AG04449 (cell line): Measurements from ENCODE around the gene CHSY3.

Experiments
- CTCF ChIA-PET: fragments of 350-600 bp; formaldehyde crosslinking; extraction: SDS; loops from one replicate; lab custom pipeline; 2021; ENCODE audit warnings: antibody characterized with exemption; lab: Yijun Ruan, JAX
- POLR2A ChIA-PET: fragments of 400-600, 350-600 bp; formaldehyde crosslinking; extraction: SDS; loops from one replicate; lab custom pipeline; 2020; ENCODE audit warnings: antibody characterized with exemption, inconsistent platforms; lab: Yijun Ruan, JAX
- DNase-seq: peaks from one replicate; pipeline ENCODE4 v3.0.0-alpha.2; 2010; ENCODE audit warnings: low read depth, low spot score
- H3K4me3 ChIP-seq: 2 replicates; pipeline ENCODE4 v1.5.1; 2011; ENCODE audit warnings: low read depth, mild to moderate bottlenecking, control low read depth, low read length
- CTCF ChIP-seq: IDR thresholded peaks from one replicate; pipeline ENCODE4 v1.5.1; 2011; ENCODE audit warnings: mild to moderate bottlenecking, moderate library complexity, low read length, control low read depth, inconsistent platforms; ENCODE audit not compliant: insufficient read depth; ENCODE audit errors: missing control alignments

The CHSY3 gene

DNA sequence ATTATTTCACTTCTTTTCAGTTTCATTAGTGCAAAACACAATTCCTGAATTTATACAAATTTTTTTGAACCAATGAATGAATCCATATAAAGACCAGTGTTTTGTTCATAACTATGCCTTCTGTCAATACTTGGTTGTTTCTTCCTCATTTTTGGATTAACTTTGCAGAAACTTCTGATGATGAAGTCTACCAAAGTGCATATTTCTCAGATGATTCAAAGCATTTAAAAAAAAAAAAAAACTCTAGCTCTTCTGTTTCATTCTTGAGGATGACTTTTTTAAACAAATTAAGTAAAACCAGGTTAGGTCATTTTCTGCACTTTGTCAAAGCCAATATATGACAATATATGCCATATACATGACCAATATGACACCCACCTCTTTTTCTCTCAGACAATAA lies 92.6 kb downstream of the CHSY3 start:
- ChIA-PET CTCF (no interaction called here), POLR2A (no interaction called here)
- peak; percentile 51 for DNase-seq
- no peak overlapping the region for H3K4me3 ChIP-seq
- no peak for TF ChIP-seq CTCF

DNA sequence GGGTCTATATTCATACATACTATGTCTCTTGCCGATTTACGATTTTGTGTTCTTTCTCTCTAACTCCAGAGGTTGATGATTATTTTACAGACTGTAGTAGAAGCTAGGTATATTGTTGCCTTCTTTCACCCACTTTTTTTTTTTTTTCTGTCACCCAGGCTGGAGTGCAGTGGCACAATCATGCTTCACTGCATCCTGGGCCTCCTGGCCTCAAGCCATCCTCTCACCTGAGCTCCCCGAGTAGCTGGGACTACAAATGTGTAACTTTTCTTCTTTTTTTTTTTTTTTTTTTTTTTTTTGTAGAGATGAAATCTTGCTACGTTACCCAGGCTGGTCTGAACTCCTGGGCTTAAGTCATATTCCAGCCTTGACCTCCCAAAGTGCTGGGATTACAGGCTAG lies 96.2 kb downstream of the CHSY3 start:
- TF ChIP-seq CTCF: no peak
- ChIA-PET CTCF (no interaction called here), POLR2A (no interaction called here)
- no peak for DNase-seq
- H3K4me3 ChIP-seq: no peak overlapping the region

DNA sequence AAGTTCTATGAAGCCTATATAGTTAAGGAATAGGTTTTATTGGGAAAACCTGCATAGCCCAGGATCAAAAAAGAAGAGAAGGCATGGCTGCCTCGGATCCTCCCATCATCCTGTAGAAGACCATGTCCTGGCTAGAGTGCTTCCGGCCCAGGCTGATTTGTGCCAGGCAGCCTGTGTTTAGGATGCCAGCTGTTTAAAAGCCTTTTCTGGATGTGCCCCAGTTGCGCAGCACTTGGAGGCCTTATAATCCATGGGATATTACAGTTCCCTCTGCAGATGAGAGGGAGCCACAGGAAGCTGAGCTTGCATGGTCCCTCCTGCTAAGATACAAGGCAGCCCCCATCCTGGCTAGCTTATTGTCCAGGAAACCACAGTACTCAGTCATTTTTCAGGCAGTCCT lies 97.9 kb downstream of the CHSY3 start:
- no peak for DNase-seq
- TF ChIP-seq CTCF: no peak
- H3K4me3 ChIP-seq: no peak overlapping the region
- ChIA-PET POLR2A (no interaction called here), CTCF (no interaction called here)

- ChIA-PET POLR2A (no interaction called here), CTCF (no interaction called here)
- no peak overlapping the region for H3K4me3 ChIP-seq
- TF ChIP-seq CTCF: no peak
- DNase-seq: no peak
Measured at GRCh38 chr5:130002876-130003275, 98.6 kb downstream of the CHSY3 start.

- no peak for TF ChIP-seq CTCF
- ChIA-PET POLR2A (no interaction called here), CTCF (no interaction called here)
- no peak for DNase-seq
- H3K4me3 ChIP-seq: no peak overlapping the region
Measured at GRCh38 chr5:130011986-130012385, 107.7 kb downstream of the CHSY3 start.

GRCh38 chr5:130017173-130017572 lies 112.9 kb downstream of the CHSY3 start:
- DNase-seq: no peak
- CTCF ChIA-PET: no interaction called here
- POLR2A ChIA-PET: interaction anchor here (0.7 kb wide), 1 partner anchor 20 kb away, joined by 3 read pairs; no protein-coding TSS in a partner anchor
- no peak overlapping the region for H3K4me3 ChIP-seq
- TF ChIP-seq CTCF: no peak
